GM19240 (cell line): ENCODE results near the gene SGSM1.

ENCODE experiments used
- DNase-seq: peaks from one replicate; pipeline ENCODE4 v3.0.0; 2011; ENCODE audit warnings: low spot score; ENCODE audit not compliant: insufficient read length

The SGSM1 gene

GRCh38 chr22:24975813-24976341, 169.9 kb downstream of the SGSM1 start:
- no peak for DNase-seq

GRCh38 chr22:24976442-24977218, 170.6 kb downstream of the SGSM1 start:
- no peak for DNase-seq
